HG03571 (cell line): Measurements from ENCODE around the gene CRYBG3.

Source experiments
- ATAC-seq: cut with Tn5 transposase; IDR thresholded peaks from one replicate; pipeline ENCODE4 v1.9.1; 2021; ENCODE audit not compliant: unreplicated experiment

Gene CRYBG3

GRCh38 chr3:97939401-97939800 lies 117.6 kb downstream of the CRYBG3 start:
- no peak for ATAC-seq

GRCh38 chr3:97940034-97940433 lies 118.2 kb downstream of the CRYBG3 start:
- no peak for ATAC-seq

DNA sequence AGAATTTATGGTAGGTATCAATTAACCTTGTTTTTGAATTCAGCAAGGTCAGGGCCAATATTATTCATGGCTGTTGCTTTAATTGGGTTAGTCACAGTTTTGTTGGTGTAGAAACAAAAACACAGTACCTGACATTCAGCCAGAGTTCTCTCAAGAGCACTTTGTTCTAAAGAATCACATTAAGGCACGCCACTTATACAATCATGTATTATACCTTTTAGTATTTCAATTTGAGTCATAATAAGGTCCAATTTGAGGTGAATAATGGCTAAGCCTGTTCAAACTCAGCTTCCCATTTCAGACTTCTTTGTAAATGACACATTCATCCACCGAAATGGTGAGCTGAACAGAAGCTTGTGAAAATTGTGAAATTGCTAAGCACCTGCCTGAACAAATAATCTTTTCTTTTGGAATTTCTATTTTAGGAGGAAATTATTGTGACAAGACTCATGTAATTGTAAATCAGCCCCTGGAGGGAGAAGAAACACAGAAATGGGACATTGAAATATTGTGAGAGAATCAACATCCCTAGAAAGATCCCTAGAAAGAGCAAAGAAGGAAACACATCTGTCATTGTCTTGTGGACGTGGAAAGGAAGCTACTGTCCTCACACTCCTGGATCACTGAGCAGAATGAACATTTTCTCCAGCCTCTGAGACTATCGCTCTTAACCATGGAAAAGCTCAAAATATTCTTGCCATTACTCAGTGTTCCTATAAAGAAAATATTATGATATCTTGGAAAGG lies 121.2 kb downstream of the CRYBG3 start:
- ATAC-seq, result no peak

DNA sequence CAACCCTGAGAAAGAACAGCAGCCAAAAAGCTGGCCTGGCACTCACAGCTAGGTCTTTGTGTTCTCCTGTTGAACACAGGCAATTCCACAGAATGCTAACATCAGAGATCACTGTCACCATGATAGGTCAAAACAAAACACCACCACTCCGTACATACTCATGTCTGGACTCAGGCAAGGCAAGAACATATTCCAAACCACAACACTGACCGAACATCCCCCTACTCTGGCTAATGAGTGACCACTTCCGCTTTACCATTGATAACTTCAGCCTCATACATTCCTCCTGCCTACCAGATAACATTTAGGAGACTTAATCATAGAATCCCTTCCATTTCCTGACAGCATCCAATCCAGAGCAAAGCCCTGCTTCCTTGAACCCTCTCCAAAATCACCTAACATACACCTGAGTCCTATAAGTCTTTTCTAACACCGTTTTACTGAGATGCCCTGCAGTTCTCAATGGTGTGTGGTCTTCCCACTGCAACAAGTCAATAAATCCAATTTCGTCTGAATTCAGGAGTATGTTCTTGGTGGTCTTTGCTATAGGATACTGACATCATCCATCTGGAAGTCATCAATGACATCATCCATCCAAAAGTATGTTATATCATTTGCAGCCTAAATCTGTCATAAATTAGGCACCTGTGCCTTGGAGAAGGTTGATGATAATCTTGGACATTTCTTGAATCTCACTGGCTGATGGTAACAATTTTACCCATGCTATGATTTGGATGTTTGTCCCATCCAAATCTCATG lies 126.7 kb downstream of the CRYBG3 start:
- ATAC-seq, result no peak

GRCh38 chr3:97949110-97949485 lies 127.3 kb downstream of the CRYBG3 start:
- no peak for ATAC-seq

DNA sequence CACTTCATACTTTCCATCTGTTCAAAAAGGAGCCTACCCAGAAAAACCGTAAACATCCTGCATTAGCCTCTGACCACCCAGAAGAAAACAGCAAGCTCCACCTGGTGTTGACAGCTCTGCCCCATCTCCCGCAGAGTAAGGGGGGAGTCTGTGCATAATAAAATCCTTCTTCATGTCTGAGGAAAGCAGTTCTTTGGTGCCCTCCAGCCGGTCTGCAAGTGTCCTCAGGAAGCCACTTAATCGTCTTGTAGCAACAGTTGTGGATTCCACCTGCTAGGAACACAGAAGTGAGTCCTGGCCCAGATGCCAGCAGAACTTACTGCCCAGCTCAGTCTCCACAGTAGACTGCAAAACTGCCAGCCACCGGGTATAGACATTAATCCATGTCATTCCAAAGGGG lies 127.9 kb downstream of the CRYBG3 start:
- no peak for ATAC-seq

DNA sequence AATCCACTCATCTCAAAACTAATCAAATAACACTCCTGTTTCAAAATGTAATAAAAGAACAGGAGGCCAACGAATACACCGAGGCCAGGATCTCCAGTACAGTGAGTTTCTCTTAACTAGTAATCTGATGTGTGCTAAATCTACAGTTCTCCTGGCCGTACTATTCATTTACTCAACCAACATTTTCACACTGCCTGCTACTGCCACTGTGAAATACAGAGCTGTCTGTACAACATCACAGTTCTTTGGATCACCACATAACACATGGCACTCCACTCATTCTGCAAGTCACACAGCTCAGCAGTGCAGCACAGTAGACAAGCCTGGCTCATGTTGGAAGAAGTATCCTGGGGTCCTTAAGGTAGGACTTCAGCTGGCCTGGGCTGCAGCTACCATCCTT lies 128.5 kb downstream of the CRYBG3 start:
- no peak for ATAC-seq

GRCh38 chr3:97952280-97952679 lies 130.5 kb downstream of the CRYBG3 start:
- no peak for ATAC-seq

DNA sequence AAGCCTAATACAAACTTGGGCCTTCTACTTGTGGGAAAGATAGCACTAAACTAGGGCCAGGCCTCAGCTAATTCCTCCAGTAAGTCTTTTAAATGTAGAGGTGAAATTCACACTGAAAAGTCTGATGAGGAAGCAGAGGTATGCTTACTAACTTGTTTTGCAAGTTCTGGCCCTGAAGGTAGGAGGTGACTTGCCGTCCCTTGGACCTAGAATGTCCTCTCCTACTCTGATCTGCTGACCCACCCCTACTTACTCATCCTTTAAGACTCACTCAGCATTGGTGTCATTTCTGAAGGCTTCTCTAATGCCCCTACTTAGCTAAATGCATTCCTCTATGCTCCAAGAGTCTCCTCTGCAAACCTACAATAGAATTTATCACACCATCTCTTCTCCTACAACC lies 131.1 kb downstream of the CRYBG3 start:
- ATAC-seq, result no peak

DNA sequence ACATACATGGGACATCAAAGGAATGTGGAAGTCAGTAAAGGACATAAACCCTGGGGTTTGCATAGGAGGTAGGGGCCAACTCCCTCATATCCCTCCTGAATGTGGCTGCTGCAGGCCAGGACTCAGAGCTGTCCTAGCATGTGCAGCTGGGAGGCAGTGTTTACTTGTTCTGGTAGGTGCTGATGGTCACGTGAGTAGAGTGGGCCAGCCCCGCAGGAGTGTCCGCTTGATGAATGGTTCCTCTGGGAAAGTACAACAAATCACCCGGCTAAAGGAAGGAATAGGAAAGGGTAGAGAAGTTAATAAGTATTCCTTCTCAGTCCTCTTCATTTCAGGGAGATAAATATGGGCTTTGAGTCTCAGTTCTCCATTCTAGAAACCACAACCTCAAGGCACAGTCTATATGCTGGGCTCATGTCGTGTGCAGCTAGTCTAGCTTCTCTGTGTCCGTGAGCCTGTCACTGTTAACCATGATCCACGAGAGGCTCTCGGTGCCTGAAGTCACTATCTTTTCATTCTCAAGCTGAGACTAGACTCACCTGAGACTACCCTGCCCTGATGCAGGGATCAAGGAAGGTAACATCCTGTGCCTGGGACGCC lies 132.5 kb downstream of the CRYBG3 start:
- no peak for ATAC-seq

DNA sequence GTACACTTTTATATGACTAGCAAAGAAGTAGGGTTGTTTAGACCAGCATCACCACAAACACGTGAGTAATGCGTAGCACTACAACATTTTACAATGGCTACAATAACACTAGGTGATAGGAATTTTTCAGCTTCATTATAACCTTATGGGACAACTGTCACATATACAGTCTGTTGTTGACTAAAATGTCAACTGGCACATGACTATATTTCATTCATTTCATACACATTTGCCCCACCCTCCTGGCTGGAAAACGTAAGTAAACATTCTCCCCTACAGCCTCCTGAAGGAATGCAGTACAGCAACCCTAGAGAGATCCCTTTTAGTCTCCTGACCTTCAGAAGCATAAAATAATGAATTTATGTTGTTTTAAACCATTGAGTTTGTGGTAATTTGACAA lies 134.2 kb downstream of the CRYBG3 start:
- ATAC-seq, result no peak

DNA sequence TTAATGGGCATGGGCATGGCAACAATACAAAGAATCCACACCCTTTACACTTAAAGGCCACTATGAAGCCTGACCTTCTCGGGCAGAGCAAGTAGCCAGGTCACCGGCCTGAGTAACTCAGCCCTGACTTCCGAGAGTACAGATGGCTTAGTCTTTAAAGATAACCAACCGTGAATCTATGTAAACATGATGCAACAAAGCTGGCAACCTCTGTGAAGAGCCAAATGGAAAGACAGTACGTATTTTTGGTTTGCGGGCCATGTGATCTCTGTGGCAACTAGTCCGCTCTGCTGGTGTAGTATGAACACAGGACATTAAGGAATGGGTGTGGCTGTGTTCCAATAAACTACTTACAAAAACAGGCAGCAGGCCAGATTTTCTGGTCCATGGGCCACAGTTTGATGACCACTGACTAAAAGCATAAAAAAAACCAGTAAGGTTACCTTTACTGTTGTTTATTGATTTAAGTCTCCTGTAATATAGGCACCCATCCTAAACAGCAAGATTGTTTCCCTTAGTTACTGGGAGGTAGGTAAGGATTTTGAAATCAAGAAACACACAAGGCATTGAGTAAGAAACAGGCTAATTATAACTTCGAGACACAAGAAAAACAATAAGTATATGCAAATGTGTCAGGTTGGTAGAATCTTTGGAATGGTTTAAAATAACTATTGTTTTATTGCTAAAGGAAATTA lies 136.0 kb downstream of the CRYBG3 start:
- no peak for ATAC-seq

DNA sequence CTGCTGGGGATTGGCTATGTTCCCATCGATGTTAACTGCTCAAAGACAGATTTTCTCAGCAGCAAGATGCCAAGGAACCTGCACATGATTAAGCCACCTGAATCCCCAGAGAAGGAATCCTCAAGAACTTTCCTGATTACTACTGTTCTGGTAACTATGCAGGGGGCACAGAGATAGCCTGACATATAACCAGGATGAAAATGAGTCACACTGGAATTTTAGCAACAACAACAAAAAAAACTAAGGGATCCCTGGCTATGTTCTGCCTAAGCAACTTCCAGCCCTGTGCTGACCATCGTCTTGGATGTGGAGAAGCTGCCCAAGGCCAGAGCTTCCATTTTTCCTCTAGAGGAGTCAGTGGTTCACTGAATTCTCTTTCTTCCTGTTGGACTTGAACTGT lies 136.6 kb downstream of the CRYBG3 start:
- ATAC-seq, result no peak

DNA sequence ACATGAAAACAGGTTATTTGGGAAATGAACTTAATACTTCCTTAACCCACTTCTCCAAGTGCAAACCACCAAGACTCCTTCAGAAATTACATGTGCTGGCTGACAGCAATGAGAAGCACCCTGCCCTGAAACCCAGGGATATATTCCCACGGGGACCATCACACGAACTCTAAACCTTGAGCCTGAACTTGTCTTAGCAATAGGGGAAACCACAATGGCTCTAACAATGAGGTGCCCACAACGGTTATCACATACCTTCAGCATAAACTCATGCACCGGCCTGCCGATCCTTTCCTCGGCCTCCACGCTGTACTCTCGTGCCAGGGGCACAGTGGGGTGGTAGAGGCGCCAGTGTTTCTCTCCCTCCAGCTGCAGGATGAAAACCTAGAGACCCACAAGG lies 137.0 kb downstream of the CRYBG3 start:
- no peak for ATAC-seq

DNA sequence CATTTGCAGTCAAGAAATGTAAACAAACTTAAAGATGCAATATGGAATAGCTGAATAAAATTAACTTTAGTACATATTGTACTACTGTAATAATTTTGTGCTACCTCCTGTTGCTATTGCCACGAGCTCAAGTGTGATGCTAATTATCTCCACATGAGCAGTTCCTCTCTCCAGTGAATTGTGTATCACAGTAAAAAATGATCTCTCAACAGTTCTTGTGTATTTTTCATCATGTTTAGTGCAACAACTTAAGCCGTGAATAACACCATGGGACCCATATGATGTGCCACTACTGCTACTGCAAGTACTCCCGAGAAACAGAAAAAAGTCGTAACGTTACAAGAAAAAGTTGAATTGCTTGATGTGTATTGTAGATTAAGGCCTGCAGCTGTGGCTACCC lies 138.1 kb downstream of the CRYBG3 start:
- ATAC-seq, result no peak

GRCh38 chr3:97960551-97960950 lies 138.7 kb downstream of the CRYBG3 start:
- ATAC-seq, result no peak

DNA sequence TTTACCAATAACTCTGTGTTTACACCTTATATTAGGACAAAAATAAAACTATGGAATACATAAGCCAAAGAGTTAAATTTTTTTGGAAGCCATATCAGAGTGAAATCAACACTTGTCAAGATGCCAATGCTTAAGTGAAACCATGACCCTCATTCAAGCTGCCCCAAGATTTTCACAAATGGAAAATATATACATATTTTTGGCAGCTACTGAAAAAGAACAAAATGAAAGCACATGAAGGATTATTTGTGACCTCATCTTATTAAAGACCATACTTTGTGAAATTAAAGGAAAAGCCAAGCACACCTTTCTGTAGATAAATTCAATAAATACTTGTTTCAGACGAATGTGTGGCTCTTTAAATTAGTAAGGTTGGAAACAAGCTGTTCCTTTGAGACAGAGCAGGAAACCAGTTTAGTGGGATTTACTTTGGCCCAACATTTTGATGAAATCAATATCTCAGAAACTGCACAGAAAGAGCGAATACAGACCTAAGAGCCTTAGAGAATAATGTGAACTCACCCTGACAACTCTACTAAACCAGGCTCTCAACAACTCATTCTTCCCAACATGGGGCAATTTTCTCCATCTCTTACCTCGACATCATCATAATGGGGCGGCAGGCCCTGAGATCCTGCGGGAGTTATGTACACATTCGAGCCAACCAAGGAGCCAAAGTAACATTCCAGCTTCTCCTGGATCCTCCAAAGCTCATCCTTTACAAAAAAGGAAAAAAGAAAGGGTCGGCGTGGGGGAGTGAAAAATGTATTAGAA lies 139.4 kb downstream of the CRYBG3 start:
- no peak for ATAC-seq

DNA sequence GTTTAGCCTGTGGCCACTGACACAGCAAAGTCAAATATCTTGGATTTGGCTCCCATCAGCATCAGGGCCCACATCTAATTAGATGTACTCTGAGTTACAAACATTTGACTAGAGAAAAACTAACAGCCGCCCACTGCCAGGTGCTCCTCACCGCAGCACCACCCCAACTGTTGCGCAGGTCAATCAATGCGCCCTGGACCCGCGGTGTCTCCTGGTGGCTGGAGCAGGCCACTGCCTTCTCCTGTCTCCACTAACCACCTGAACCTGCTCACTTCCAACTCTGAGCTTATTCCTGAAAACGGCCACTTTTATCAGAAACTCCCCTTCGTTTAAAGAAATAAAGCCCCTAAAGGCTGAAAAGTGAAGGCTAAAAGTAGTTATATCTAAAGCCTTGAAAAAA lies 146.2 kb downstream of the CRYBG3 start:
- no peak for ATAC-seq

DNA sequence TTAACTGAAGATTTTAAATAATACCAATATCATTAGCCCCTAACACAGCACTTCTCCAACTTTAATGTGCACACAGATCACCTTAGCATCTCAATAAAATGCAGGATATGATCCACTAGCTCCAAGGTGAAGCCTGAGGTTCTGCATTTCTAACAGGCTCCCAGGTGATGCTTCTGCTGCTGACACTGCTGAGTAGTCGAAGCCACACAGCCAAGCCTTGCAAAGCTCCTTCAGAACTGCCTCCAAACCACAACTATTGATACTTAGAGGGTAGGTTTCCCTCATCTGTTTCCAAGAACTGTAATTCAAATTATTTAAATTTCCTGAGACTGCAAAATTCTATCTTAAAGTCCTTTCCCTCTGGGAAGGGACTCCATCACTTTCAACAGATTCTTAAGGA lies 146.6 kb downstream of the CRYBG3 start:
- no peak for ATAC-seq

DNA sequence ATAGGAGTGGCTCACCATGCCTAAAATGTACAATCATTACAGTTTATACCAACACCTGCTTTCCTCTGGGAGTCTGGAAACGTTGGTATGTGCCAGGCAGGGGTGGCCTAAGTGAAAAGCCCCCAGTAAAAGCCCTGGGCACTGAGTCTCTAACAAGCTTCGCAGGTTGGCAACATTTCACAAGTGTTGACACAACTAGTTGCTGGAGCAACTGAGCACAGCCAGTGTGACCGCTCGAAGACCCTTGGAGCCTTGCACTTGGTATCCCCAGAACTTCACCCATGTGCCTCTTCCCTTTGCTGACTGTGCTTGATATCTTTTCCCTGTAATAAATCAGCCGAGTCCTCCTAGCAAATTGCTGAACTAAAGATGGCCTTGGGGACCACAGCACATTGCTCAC lies 147.7 kb downstream of the CRYBG3 start:
- no peak for ATAC-seq

DNA sequence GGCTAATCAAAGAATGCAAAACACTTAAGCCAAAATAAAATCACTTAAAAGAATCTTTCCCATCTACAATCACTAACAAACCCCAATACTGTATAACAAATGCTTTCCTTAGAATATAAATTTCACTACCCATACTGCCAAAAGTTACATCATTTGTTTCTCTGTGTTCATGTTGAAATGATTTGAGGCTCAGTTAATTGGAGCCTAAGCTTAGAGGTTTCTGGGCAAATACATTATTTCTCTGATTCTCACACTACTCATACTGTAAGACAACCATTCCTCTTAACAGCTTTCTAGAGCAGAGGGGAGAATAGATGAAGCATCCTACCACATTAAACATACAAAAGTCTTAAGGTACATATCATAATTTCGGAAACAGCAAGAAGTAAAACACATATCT lies 148.3 kb downstream of the CRYBG3 start:
- no peak for ATAC-seq
